ENCODE measurements around the gene UMPS. TPM values are rescaled to one million over a fixed set of nuclear protein-coding genes. Genes with fewer than 3 reads are reported as not detected.
A peak's percentile ranks its signal among the peaks of the same experiment; 100 is the strongest.

Gene UMPS
- total and polyA plus RNA-seq, 2 experiments from 2014 or later: 21.3 to 127 TPM

DNA sequence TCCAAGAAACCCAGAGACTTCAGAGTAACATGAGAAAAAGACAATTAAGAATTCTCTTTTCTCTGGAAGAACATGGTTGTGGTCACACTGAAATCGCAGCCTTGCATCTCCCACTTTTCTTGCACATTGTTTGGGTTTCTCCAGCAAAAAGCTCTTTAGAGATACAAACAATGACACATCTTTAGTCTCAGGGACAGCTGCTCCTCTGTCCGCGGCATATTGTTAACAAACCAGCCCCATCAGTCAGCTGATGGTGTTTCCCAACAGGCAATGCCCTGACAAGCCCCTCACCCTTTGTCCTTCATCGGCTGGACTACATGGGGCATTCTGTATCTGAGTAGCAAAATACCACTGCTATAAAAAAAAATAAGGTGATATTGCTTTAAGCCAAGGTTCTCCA lies 53.4 kb downstream of the UMPS start:
- Histone ChIP-seq H3K4me1 (ENCODE audit: low read depth) (peaks cover 30% of the 10 kb centered on the region), H3K4me3 (no peak overlapping the region), H3K36me3 (no peaks in the 10 kb centered on the region), H3K27ac (no peak overlapping the region), H3K9me3 (ENCODE audit: low read depth) (no peaks in the 10 kb centered on the region), H3K27me3 (no peaks in the 10 kb centered on the region)
- DNase-seq (ENCODE audit: low read depth in 1 of 2, low spot score in 1 of 2): no peak
- TF ChIP-seq, protein P1, sequence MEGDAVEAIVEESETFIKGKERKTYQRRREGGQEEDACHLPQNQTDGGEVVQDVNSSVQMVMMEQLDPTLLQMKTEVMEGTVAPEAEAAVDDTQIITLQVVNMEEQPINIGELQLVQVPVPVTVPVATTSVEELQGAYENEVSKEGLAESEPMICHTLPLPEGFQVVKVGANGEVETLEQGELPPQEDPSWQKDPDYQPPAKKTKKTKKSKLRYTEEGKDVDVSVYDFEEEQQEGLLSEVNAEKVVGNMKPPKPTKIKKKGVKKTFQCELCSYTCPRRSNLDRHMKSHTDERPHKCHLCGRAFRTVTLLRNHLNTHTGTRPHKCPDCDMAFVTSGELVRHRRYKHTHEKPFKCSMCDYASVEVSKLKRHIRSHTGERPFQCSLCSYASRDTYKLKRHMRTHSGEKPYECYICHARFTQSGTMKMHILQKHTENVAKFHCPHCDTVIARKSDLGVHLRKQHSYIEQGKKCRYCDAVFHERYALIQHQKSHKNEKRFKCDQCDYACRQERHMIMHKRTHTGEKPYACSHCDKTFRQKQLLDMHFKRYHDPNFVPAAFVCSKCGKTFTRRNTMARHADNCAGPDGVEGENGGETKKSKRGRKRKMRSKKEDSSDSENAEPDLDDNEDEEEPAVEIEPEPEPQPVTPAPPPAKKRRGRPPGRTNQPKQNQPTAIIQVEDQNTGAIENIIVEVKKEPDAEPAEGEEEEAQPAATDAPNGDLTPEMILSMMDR (IDR thresholded peaks at IDR 0.05; ENCODE audit: low read depth, low read length): no peak

GRCh38 chr3:124784686-124785382 lies 54.6 kb downstream of the UMPS start:
- peaks cover 30% of the 10 kb centered on the region for H3K4me1 ChIP-seq (ENCODE audit: low read depth)
- H3K27me3 ChIP-seq: no peaks in the 10 kb centered on the region
- TF ChIP-seq, protein P1 (IDR thresholded peaks at IDR 0.05; ENCODE audit: low read depth, low read length): no peak
- no peak for DNase-seq (ENCODE audit: low read depth in 1 of 2, low spot score in 1 of 2)
- H3K36me3 ChIP-seq: no peaks in the 10 kb centered on the region
- no peak overlapping the region for H3K4me3 ChIP-seq
- no peak overlapping the region for H3K27ac ChIP-seq
- no peaks in the 10 kb centered on the region for H3K9me3 ChIP-seq (ENCODE audit: low read depth)

DNA sequence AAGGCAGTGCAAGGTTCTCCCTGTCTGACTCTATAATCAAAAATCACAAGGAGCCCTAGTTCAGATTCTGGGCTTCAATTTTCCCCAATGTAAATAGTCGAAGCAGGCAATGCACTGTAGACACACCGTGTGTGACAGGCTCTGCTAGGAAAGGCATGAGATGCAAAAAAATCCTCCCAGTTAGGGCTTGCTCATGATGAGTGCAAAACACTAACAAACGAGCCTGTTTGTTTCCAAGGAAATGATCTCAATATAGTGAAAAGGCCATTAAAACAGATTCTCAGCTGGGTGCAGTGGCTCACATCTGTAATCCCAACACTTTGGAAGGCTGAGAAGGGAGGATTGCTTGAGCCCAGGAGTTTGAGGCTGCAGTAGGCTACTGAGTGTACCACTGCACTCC lies 55.7 kb downstream of the UMPS start:
- TF ChIP-seq, protein P1 (IDR thresholded peaks at IDR 0.05; ENCODE audit: low read depth, low read length): no peak
- no peak overlapping the region for H3K4me3 ChIP-seq
- H3K27ac ChIP-seq: no peak overlapping the region
- H3K4me1 ChIP-seq (ENCODE audit: low read depth): peaks cover 19% of the 10 kb centered on the region
- no peaks in the 10 kb centered on the region for H3K27me3 ChIP-seq
- no peak for DNase-seq (ENCODE audit: low read depth in 1 of 2, low spot score in 1 of 2)
- no peaks in the 10 kb centered on the region for H3K9me3 ChIP-seq (ENCODE audit: low read depth)
- H3K36me3 ChIP-seq: no peaks in the 10 kb centered on the region

- Histone ChIP-seq H3K27me3 (no peaks in the 10 kb centered on the region), H3K4me3 (no peak overlapping the region), H3K36me3 (no peaks in the 10 kb centered on the region), H3K27ac (no peak overlapping the region), H3K4me1 (ENCODE audit: low read depth) (peaks cover 12% of the 10 kb centered on the region), H3K9me3 (ENCODE audit: low read depth) (no peaks in the 10 kb centered on the region)
- TF ChIP-seq, protein P1 (IDR thresholded peaks at IDR 0.05; ENCODE audit: low read depth, low read length): peak; percentile 41
- DNase-seq (ENCODE audit: low read depth in 1 of 2, low spot score in 1 of 2): peak in 1 of 2 donors; percentile 43
These were observed 56.4 kb downstream of the UMPS start for GRCh38 chr3:124786511-124787241.

DNA sequence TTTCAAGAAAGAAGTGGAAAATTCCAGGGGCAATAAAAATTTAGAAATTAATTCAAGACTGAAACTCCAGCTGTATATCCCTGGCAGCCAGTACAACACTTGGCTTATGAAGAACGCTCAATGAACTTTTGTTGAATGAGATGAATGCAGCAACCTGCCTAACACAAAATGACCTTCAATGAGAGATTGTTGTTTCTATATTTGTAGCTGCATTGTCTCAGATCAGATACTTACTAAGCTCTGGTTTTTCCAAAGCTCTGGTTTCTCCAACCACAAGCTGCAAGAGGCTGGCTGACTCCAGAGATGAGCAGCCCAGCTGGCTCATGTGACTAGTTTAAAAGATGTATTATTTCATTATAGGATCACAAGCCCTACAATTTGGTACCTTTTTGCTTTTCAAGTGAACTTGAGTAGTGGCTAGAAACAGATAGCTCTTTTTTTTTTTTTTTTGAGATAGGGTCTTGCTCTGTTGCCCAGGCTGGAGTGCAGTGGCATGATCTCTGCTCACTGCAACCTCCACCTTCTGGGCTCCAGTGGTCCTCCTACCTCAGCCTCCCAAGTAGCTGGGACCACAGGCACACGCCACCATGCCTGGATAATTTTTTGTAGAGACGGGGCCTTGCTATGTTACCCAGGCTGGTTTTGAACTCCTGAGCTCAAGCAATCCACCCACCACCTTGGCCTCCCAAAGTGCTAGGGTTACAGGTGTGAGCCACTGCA lies 57.4 kb downstream of the UMPS start:
- H3K27me3 ChIP-seq: no peaks in the 10 kb centered on the region
- peak overlapping the region; percentile 62 for H3K27ac ChIP-seq
- TF ChIP-seq, protein P1 (IDR thresholded peaks at IDR 0.05; ENCODE audit: low read depth, low read length): no peak
- H3K9me3 ChIP-seq (ENCODE audit: low read depth): no peaks in the 10 kb centered on the region
- no peak overlapping the region for H3K4me3 ChIP-seq
- peaks cover 11% of the 10 kb centered on the region for H3K4me1 ChIP-seq (ENCODE audit: low read depth)
- DNase-seq (ENCODE audit: low read depth in 1 of 2, low spot score in 1 of 2): peak in 1 of 2 donors; percentile 45
- no peaks in the 10 kb centered on the region for H3K36me3 ChIP-seq
